Neural crest cell (in vitro differentiated cells): ENCODE data around the gene RBM4. TPM values are rescaled to one million over a fixed set of nuclear protein-coding genes. Genes with fewer than 3 reads are reported as not detected.

ENCODE experiments used
- DNase-seq: peaks from one replicate; pipeline ENCODE4 v3.0.0; 2021; ENCODE audit warnings: low read depth, mixed read lengths, low spot score
- H3K27ac Mint-ChIP-seq: one replicate; pipeline ENCODE4 v1.8.0; 2021; ENCODE audit warnings: mild to moderate bottlenecking, mixed read lengths; ENCODE audit not compliant: unreplicated experiment
- H3K27me3 Mint-ChIP-seq: 2 replicates; pipeline ENCODE4 v1.8.0; 2021; ENCODE audit warnings: low read depth, mild to moderate bottlenecking, mixed read lengths
- H3K36me3 Mint-ChIP-seq: 2 replicates; pipeline ENCODE4 v1.8.0; 2021; ENCODE audit warnings: low read depth, mild to moderate bottlenecking, mixed read lengths
- H3K4me1 Mint-ChIP-seq: 2 replicates; pipeline ENCODE4 v1.8.0; 2021; ENCODE audit warnings: mixed read lengths
- H3K4me3 Mint-ChIP-seq: one replicate; pipeline ENCODE4 v1.8.0; 2021; ENCODE audit warnings: mild to moderate bottlenecking, mixed read lengths
- H3K9me3 Mint-ChIP-seq: 2 replicates; pipeline ENCODE4 v1.8.0; 2021; ENCODE audit warnings: mixed read lengths
- CTCF ChIP-seq: fragments of 200-600 bp; sonication (generic); conservative IDR thresholded peaks from 2 replicates; pipeline ENCODE4 v1.5.0; 2021; ENCODE audit warnings: antibody characterized with exemption, mild to moderate bottlenecking
- total RNA-seq: library from RNA; stranded (reverse); gene quantifications from 2 replicates; pipeline ENCODE4 v1.2.1, GENCODE V29; 2021

Gene RBM4
- total RNA-seq, 1 donor from 2014 or later, result 268 TPM

GRCh38 chr11:66626926-66627325 is 11.6 kb upstream of the RBM4 start:
- Mint-ChIP-seq H3K27ac (no peak overlapping the region), H3K36me3 (peaks cover 30% of the 10 kb centered on the region), H3K4me3 (no peak overlapping the region), H3K9me3 (no peaks in the 10 kb centered on the region), H3K4me1 (peaks cover 10% of the 10 kb centered on the region), H3K27me3 (no peaks in the 10 kb centered on the region)
- no peak for TF ChIP-seq CTCF
- no peak for DNase-seq

- peaks cover 3% of the 10 kb centered on the region for H3K4me1 Mint-ChIP-seq
- TF ChIP-seq CTCF, result no peak
- H3K4me3 Mint-ChIP-seq, result peak overlapping the region; percentile 13
- H3K27me3 Mint-ChIP-seq, result no peaks in the 10 kb centered on the region
- no peaks in the 10 kb centered on the region for H3K9me3 Mint-ChIP-seq
- H3K36me3 Mint-ChIP-seq, result peaks cover 32% of the 10 kb centered on the region
- DNase-seq, result no peak
- no peak overlapping the region for H3K27ac Mint-ChIP-seq
Observed at GRCh38 chr11:66628061-66628603, 10.4 kb upstream of the RBM4 start.

GRCh38 chr11:66629356-66629755 is 9.1 kb upstream of the RBM4 start:
- Mint-ChIP-seq H3K36me3 (peaks cover 30% of the 10 kb centered on the region), H3K4me3 (no peak overlapping the region), H3K27ac (no peak overlapping the region), H3K27me3 (no peaks in the 10 kb centered on the region), H3K9me3 (no peaks in the 10 kb centered on the region), H3K4me1 (peaks cover 3% of the 10 kb centered on the region)
- DNase-seq, result no peak
- TF ChIP-seq CTCF, result no peak

- Mint-ChIP-seq H3K36me3 (peaks cover 33% of the 10 kb centered on the region), H3K9me3 (no peaks in the 10 kb centered on the region), H3K4me1 (peaks cover 10% of the 10 kb centered on the region), H3K27ac (no peak overlapping the region), H3K4me3 (peak overlapping the region; percentile 32), H3K27me3 (no peaks in the 10 kb centered on the region)
- no peak for DNase-seq
- TF ChIP-seq CTCF, result no peak
Observed at GRCh38 chr11:66631883-66632282, 6.6 kb upstream of the RBM4 start.

GRCh38 chr11:66632952-66633351 is 5.6 kb upstream of the RBM4 start:
- peaks cover 30% of the 10 kb centered on the region for H3K36me3 Mint-ChIP-seq

More at GRCh38 chr11:66632952-66633351, 5.6 kb upstream of the RBM4 start:
- Mint-ChIP-seq H3K9me3 (no peaks in the 10 kb centered on the region), H3K27ac (no peak overlapping the region), H3K4me3 (no peak overlapping the region), H3K27me3 (no peaks in the 10 kb centered on the region), H3K4me1 (peaks cover 18% of the 10 kb centered on the region)
- DNase-seq, result no peak
- TF ChIP-seq CTCF, result no peak
